Left lung (tissue), 14 donors: ENCODE measurements around the gene U2SURP. TPM values are rescaled to one million over a fixed set of nuclear protein-coding genes. Genes with fewer than 3 reads are reported as not detected.
A peak's percentile ranks its signal among the peaks of the same experiment; 100 is the strongest.

Source experiments
- ATAC-seq: fragments of 200-7000 bp; cut with Tn5 transposase; one replicate; pipeline ENCODE4 v1.9.1; 2020; ENCODE audit warnings: moderate library complexity
- DNase-seq, 4 donors: peaks; one replicate each; pipeline ENCODE4 v3.0.0-alpha.2; 2013 to 2020
- H3K27ac ChIP-seq, 2 donors: fragments of 200-600 bp; sonication (generic) in 1 of 2; one replicate each; pipeline versions ENCODE4 v1.5.0 to v1.8.0; 2020 to 2021
- H3K27me3 ChIP-seq, 2 donors: fragments of 200-600 bp; sonication (generic) in 1 of 2; one replicate each; pipeline versions ENCODE4 v1.5.0 to v1.8.0; 2020 to 2021
- H3K36me3 ChIP-seq, 2 donors: fragments of 200-600 bp; sonication (generic) in 1 of 2; one replicate each; pipeline versions ENCODE4 v1.5.0 to v1.8.0; 2020 to 2021
- H3K4me1 ChIP-seq, 2 donors: fragments of 200-600 bp; one replicate each; pipeline ENCODE4 v1.8.0; 2021
- H3K4me3 ChIP-seq, 2 donors: fragments of 200-600 bp; sonication (generic) in 1 of 2; one replicate each; pipeline versions ENCODE4 v1.5.0 to v1.8.0; 2020 to 2021; ENCODE audit warnings: mild to moderate bottlenecking in 1 of 2
- H3K9me3 ChIP-seq, 2 donors: fragments of 200-600 bp; sonication (generic) in 1 of 2; one replicate each; pipeline versions ENCODE4 v1.5.0 to v1.8.0; 2020 to 2021
- CTCF ChIP-seq, 2 donors: fragments of 200-600 bp; sonication (generic) in 1 of 2; IDR thresholded peaks; one replicate each; pipeline versions ENCODE4 v1.5.0 to v1.8.0; 2021; ENCODE audit warnings: antibody characterized with exemption in 2 of 2
- intact Hi-C, 2 donors: fragments of 100-400 bp; cut with DNase I; formaldehyde crosslinking; loops; one replicate each; pipeline versions ENCODE4 v1.11.2 to v1.14.2; 2022
- long read RNA-seq, 12 donors: library from polyadenylated mRNA in 2 of 12; unstranded in 2 of 12; transcript quantifications; one replicate each; pipeline ENCODE4 v2.0.0 and lab custom pipeline, GENCODE V29; 2019 to 2026
- polyA plus RNA-seq, 6 donors: library from polyadenylated mRNA; unstranded; fragments of 120-200 nt; gene quantifications; one replicate each; pipeline ENCODE4 v1.2.1, GENCODE V29; 2013; ENCODE audit not compliant: insufficient read length in 6 of 6
- total RNA-seq, 2 donors: library from RNA; stranded (reverse); fragmentation: NEBNext Ultra II Directional; extraction: Animal tissue kit (Norgen Biotek cat#: 25700); gene quantifications; one replicate each; pipeline ENCODE4 v1.2.1, GENCODE V29; 2021
- donor health status: DM: no; HTN: yes; CAD: no.
- donor health status: DM: no; HTN: no; CAD: no.

U2SURP gene
- total RNA-seq (10 to 100 TPM; 54.3 to 67.4 TPM), polyA plus RNA-seq (100 to 1,000 TPM; 167 to 223 (median 190) TPM)
- long read RNA-seq, donor 1, full-length matches to known transcripts, result 30 of 60 reads
- long read RNA-seq, donor 1, partial matches to known transcripts, result 30 of 60 reads
- long read RNA-seq, donor 1, other reads (novel, unspliced or antisense), result 0 of 60 reads
- long read RNA-seq, donor 2, transcript U2SURP-215 (6 exons, 588 nt), result major isoform, 12 of 71 reads
- long read RNA-seq, donor 2, partial matches to known transcripts, result 55 of 71 reads
- long read RNA-seq, donor 2, other reads (novel, unspliced or antisense), result 0 of 71 reads
- long read RNA-seq, donor 3, full-length matches to known transcripts, result 18 of 27 reads
- long read RNA-seq, donor 3, partial matches to known transcripts, result 9 of 27 reads
- long read RNA-seq, donor 3, other reads (novel, unspliced or antisense), result 0 of 27 reads
- long read RNA-seq, donor 4, transcript U2SURP-215 (6 exons, 588 nt), result major isoform, 13 of 24 reads
- long read RNA-seq, donor 4, partial matches to known transcripts, result 8 of 24 reads
- long read RNA-seq, donor 4, other reads (novel, unspliced or antisense), result 3 of 24 reads
- long read RNA-seq, donor 5, transcript U2SURP-215 (6 exons, 588 nt), result major isoform, 9 of 29 reads
- long read RNA-seq, donor 5, partial matches to known transcripts, result 18 of 29 reads
- long read RNA-seq, donor 5, other reads (novel, unspliced or antisense), result 0 of 29 reads
- long read RNA-seq, donor 6, transcript U2SURP-215 (6 exons, 588 nt), result major isoform, 14 of 25 reads
- long read RNA-seq, donor 6, partial matches to known transcripts, result 10 of 25 reads
- long read RNA-seq, donor 6, other reads (novel, unspliced or antisense), result 0 of 25 reads
- long read RNA-seq, donor 7, transcript U2SURP-215 (6 exons, 588 nt), result major isoform, 6 of 9 reads
- long read RNA-seq, donor 7, partial matches to known transcripts, result 0 of 9 reads
- long read RNA-seq, donor 7, other reads (novel, unspliced or antisense), result 0 of 9 reads
- long read RNA-seq, donor 8, full-length matches to known transcripts, result 18 of 18 reads
- long read RNA-seq, donor 8, partial matches to known transcripts, result 0 of 18 reads
- long read RNA-seq, donor 8, other reads (novel, unspliced or antisense), result 0 of 18 reads
- long read RNA-seq, donor 9, result 0 reads
- long read RNA-seq, donor 10, partial matches to known transcripts, result 4 of 11 reads
- long read RNA-seq, donor 10, other reads (novel, unspliced or antisense), result 3 of 11 reads
- long read RNA-seq, donor 11, transcript U2SURP-215 (6 exons, 588 nt), result major isoform, 15 of 17 reads
- long read RNA-seq, donor 11, partial matches to known transcripts, result 0 of 17 reads
- long read RNA-seq, donor 11, other reads (novel, unspliced or antisense), result 0 of 17 reads
- long read RNA-seq, donor 12, transcript U2SURP-215 (6 exons, 588 nt), result major isoform, 10 of 64 reads
- long read RNA-seq, donor 12, partial matches to known transcripts, result 49 of 64 reads
- long read RNA-seq, donor 12, other reads (novel, unspliced or antisense), result 0 of 64 reads

- TF ChIP-seq CTCF (IDR thresholded peaks at IDR 0.05), result peak in 1 of 2 donors; percentile 29
- intact Hi-C loops, result no loop called here
- DNase-seq, result peak; percentile 97 to 99 (median 98)
Measured at GRCh38 chr3:143001369-143002082, at the start of gene U2SURP. Gene U2SURP, plus strand, starts transcription at chr3:143001570. Its CDS starts 59 bp downstream, at chr3:143001629.

GRCh38 chr3:142951794-142952193, 49.6 kb upstream of the U2SURP start:
- Histone ChIP-seq H3K36me3 (no peaks in the 10 kb centered on the region), H3K27me3 (peaks cover 31 to 37% of the 10 kb centered on the region in 2 donors), H3K4me3 (no peak overlapping the region), H3K9me3 (no peaks in the 10 kb centered on the region), H3K27ac (no peak overlapping the region), H3K4me1 (no peaks in the 10 kb centered on the region)
- no peak for TF ChIP-seq CTCF (IDR thresholded peaks at IDR 0.05)
- DNase-seq (no peak), ATAC-seq (no peak)
- intact Hi-C loops, result no loop called here

More at GRCh38 chr3:143001369-143002082, at the start of gene U2SURP:
- Histone ChIP-seq H3K36me3 (no peaks in the 10 kb centered on the region), H3K27ac (peak within 1 kb of the TSS; percentile 89 to 95), H3K9me3 (no peaks in the 10 kb centered on the region), H3K4me3 (peak within 1 kb of the TSS; percentile 81 to 98), H3K27me3 (no peaks in the 10 kb centered on the region), H3K4me1 (peaks cover 14 to 47% of the 10 kb centered on the region in 2 donors)
- peak; percentile 97 for ATAC-seq

DNA sequence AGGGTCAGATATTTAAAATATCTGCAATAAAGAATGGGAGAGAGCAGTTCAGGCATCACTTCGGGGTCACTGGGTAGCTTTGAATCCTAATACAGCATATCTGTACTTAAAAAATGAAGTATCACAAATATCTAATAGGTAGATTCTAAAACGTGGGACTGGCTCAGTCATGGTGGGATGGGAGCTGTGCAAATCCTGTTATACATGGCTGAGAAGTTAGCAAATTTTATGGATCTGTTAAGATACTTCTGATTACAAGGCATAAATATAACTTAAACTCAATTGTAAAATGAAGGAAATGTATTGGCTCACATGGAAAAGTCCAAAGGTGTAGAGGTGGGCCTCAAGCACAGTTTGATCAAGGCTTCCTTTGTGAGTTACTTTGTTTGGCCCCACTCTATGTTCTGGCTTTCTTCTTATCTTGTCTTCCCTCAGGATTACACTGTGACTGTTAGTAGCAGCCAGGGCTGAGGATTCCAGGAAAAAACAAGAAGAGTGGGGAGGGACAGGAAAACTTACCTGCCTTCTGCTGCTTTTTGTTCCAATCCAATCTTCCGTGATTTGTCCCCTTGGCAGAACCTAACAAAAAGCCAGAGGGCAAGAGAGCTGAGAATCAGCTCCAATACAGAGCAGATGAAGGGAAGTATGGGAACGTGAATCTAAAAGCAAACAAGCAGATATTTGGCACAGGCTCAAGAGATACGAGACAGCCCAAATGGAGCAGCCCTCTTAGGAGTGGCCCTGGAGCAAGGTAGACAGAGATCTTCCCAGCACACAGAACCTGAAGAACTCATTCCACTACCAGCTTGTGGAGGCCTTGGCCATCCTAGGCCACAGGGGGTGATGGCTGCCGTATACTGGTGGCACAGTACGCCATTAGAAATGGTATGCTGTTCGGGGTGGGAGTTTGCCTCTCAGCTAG, 48.8 kb upstream of the U2SURP start:
- H3K27me3 ChIP-seq, result peaks cover 24 to 37% of the 10 kb centered on the region in 2 donors
- H3K4me1 ChIP-seq, result no peaks in the 10 kb centered on the region
- no peaks in the 10 kb centered on the region for H3K9me3 ChIP-seq
- DNase-seq (no peak), ATAC-seq (no peak)
- no peaks in the 10 kb centered on the region for H3K36me3 ChIP-seq
- intact Hi-C loops, result no loop called here
- no peak overlapping the region for H3K4me3 ChIP-seq
- no peak overlapping the region for H3K27ac ChIP-seq
- TF ChIP-seq CTCF (IDR thresholded peaks at IDR 0.05), result no peak

DNA sequence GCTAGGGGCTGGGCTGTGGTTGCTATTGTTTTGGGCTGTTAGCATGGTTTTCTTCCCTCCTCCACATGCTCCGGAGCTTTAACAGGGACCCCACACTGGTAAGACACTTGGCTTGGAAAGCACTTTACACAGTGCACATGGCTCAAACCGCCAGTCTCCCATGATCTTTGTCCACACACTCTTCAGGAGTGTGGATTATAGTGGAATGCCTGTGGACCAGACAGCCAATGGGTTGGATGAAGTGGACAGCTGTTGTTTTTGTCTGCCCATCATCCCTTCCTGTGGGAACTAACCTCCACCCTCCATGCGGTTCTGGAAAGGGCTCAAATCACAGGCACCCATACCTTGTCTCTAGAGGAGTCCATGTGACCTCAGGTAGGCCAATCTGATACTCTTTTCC, 47.9 kb upstream of the U2SURP start:
- intact Hi-C loops, result no loop called here
- TF ChIP-seq CTCF (IDR thresholded peaks at IDR 0.05), result no peak
- no peaks in the 10 kb centered on the region for H3K9me3 ChIP-seq

More for the DNA sequence above, 47.9 kb upstream of the U2SURP start:
- Histone ChIP-seq H3K27me3 (peaks cover 19 to 37% of the 10 kb centered on the region in 2 donors), H3K4me1 (no peaks in the 10 kb centered on the region), H3K27ac (no peak overlapping the region), H3K4me3 (no peak overlapping the region), H3K36me3 (no peaks in the 10 kb centered on the region)
- no peak for ATAC-seq
- no peak for DNase-seq
